ENCODE measurements around the gene CDH15.
A peak's percentile ranks its signal among the peaks of the same experiment; 100 is the strongest.

CDH15 gene

GRCh38 chr16:89197633-89198416 lies 26.3 kb downstream of the CDH15 start:
- no peak for DNase-seq (ENCODE audit: extremely low read depth in 1 of 2, low read depth in 1 of 2)

- DNase-seq (ENCODE audit: extremely low read depth in 1 of 2, low read depth in 1 of 2), result no peak
Observed at GRCh38 chr16:89198417-89199240, 27.1 kb downstream of the CDH15 start.

- no peak for DNase-seq (ENCODE audit: extremely low read depth in 1 of 2, low read depth in 1 of 2)
Observed at GRCh38 chr16:89199241-89200123, 27.9 kb downstream of the CDH15 start.

GRCh38 chr16:89200124-89200849 lies 28.7 kb downstream of the CDH15 start, which contains the start of gene SLC22A31:
Gene SLC22A31, minus strand, starts transcription at chr16:89200537. Its CDS starts 36 bp downstream, at chr16:89200501.
- DNase-seq (ENCODE audit: extremely low read depth in 1 of 2, low read depth in 1 of 2), result no peak

GRCh38 chr16:89200850-89201411 lies 29.4 kb downstream of the CDH15 start:
- no peak for DNase-seq (ENCODE audit: extremely low read depth in 1 of 2, low read depth in 1 of 2)

- peak; percentile 54 to 62 for DNase-seq (ENCODE audit: extremely low read depth in 1 of 2, low read depth in 1 of 2)
Observed at GRCh38 chr16:89201439-89202377, 30.2 kb downstream of the CDH15 start.

- no peak for DNase-seq (ENCODE audit: extremely low read depth in 1 of 2, low read depth in 1 of 2)
Observed at GRCh38 chr16:89202422-89203215, 31.1 kb downstream of the CDH15 start.

GRCh38 chr16:89207993-89208392 lies 36.4 kb downstream of the CDH15 start:
- DNase-seq (ENCODE audit: extremely low read depth in 1 of 2, low read depth in 1 of 2), result no peak

- DNase-seq (ENCODE audit: extremely low read depth in 1 of 2, low read depth in 1 of 2), result no peak
Observed at GRCh38 chr16:89209522-89210044, 38.0 kb downstream of the CDH15 start.

GRCh38 chr16:89210165-89210903 lies 38.8 kb downstream of the CDH15 start:
- DNase-seq (ENCODE audit: extremely low read depth in 1 of 2, low read depth in 1 of 2), result no peak

- no peak for DNase-seq (ENCODE audit: extremely low read depth in 1 of 2, low read depth in 1 of 2)
Observed at GRCh38 chr16:89210904-89211515, 39.5 kb downstream of the CDH15 start.

GRCh38 chr16:89216315-89217137 lies 45.0 kb downstream of the CDH15 start:
- peak; percentile 64 to 73 for DNase-seq (ENCODE audit: extremely low read depth in 1 of 2, low read depth in 1 of 2)

- no peak for DNase-seq (ENCODE audit: extremely low read depth in 1 of 2, low read depth in 1 of 2)
Observed at GRCh38 chr16:89217138-89217387, 45.5 kb downstream of the CDH15 start.

GRCh38 chr16:89217388-89218191 lies 46.0 kb downstream of the CDH15 start, which contains the start of gene ZNF778:
Gene ZNF778, plus strand, starts transcription at chr16:89217703. Its CDS starts 3,425 bp downstream, at chr16:89221128.
- DNase-seq (ENCODE audit: extremely low read depth in 1 of 2, low read depth in 1 of 2), result peak in 1 of 2 donors; percentile 67

- no peak for DNase-seq (ENCODE audit: extremely low read depth in 1 of 2, low read depth in 1 of 2)
Observed at GRCh38 chr16:89219365-89219764, 47.8 kb downstream of the CDH15 start.

Data from activated CD8-positive, alpha-beta memory T cell treated with anti-CD3 and anti-CD28 coated beads for 1 hour (primary cell).